ENCODE results near the gene INAFM2.

The INAFM2 gene

DNA sequence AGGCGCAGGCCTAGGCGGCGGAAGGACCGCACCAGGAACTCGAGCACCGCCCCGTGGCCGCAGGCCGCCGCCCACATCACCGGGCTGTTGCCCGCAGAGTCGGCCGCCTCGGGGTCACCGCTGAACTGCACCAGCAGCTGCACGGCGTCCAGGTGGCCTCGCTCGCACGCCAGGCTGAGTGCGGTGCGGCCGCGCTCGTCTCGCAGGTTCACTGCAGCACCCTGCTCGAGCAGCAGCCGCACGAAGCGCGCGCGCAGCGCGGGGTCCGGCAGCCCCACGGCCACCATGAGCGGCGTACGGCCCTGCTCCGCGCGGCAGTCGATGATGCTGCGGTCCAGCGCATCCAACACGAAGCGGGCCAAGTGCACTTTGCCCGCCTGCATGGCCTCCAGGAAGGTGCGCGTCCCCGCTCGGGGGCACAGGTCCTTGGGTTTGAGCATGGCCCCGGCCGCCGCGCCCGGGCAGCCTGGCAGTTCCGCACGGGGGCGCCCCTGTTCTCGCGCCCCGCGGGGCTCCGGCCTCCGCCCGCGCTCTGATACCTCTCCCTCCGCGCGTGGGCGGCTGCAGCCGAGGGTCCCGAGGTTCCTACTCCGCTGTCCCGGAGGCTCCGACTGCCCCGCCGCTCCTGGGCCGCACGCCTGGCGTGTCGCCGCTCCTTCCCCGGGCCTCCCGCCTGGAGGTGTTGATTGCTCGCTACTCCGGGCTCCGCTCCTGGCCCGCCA lies 41.2 kb upstream of the INAFM2 start:
- POLR2A ChIA-PET (ENCODE audit: low non-redundant PET), result no interaction called here
- DNase-seq (ENCODE audit: low spot score), result peak; percentile 55
- no peak overlapping the region for H3K27ac ChIP-seq
- TF ChIP-seq CTCF (conservative IDR thresholded peaks at IDR 0.05; ENCODE audit: low read depth), result peak; percentile 79
- CTCF ChIA-PET, result interaction anchor here (0.6 to 0.9 kb wide), 2 partner anchors 8 to 9 kb away, joined by 3 to 10 read pairs; no protein-coding TSS in a partner anchor

- CTCF ChIA-PET, result interaction anchor here (0.6 to 1.0 kb wide), 4 partner anchors 9 to 57 kb away, joined by 3 to 10 read pairs (median 4); partner anchors contain the start of gene CCDC9B
- TF ChIP-seq CTCF (conservative IDR thresholded peaks at IDR 0.05; ENCODE audit: low read depth), result no peak
- H3K27ac ChIP-seq, result no peak within 1 kb of the TSS
- POLR2A ChIA-PET (ENCODE audit: low non-redundant PET), result no interaction called here
- no peak for DNase-seq (ENCODE audit: low spot score)
These were observed 40.5 kb upstream of the INAFM2 start, which contains the start of gene ANKRD63 for GRCh38 chr15:40282869-40283614. TSS of gene ANKRD63 (minus strand) at chr15:40283064. CDS start at chr15:40282586, 478 bp downstream.

- no peak for DNase-seq (ENCODE audit: low spot score)
- POLR2A ChIA-PET (ENCODE audit: low non-redundant PET), result no interaction called here
- no peak overlapping the region for H3K27ac ChIP-seq
- TF ChIP-seq CTCF (conservative IDR thresholded peaks at IDR 0.05; ENCODE audit: low read depth), result no peak
- CTCF ChIA-PET, result interaction anchor here (0.6 to 1.0 kb wide), 5 partner anchors 9 to 139 kb away, joined by 3 to 10 read pairs (median 4); partner anchors contain the start of gene CCDC9B
These were observed 39.7 kb upstream of the INAFM2 start for GRCh38 chr15:40283615-40284300.

- no peak for TF ChIP-seq CTCF (conservative IDR thresholded peaks at IDR 0.05; ENCODE audit: low read depth)
- ChIA-PET POLR2A (ENCODE audit: low non-redundant PET) (no interaction called here), CTCF (interaction anchor here (1.1 to 2.0 kb wide), 3 partner anchors 33 to 83 kb away, joined by 3 to 6 read pairs (median 6); no protein-coding TSS in a partner anchor)
- no peak for DNase-seq (ENCODE audit: low spot score)
- H3K27ac ChIP-seq, result peak overlapping the region; percentile 12; the same call in 1 of the 2 replicates
These were observed 38.3 kb upstream of the INAFM2 start for GRCh38 chr15:40285151-40285550.

DNA sequence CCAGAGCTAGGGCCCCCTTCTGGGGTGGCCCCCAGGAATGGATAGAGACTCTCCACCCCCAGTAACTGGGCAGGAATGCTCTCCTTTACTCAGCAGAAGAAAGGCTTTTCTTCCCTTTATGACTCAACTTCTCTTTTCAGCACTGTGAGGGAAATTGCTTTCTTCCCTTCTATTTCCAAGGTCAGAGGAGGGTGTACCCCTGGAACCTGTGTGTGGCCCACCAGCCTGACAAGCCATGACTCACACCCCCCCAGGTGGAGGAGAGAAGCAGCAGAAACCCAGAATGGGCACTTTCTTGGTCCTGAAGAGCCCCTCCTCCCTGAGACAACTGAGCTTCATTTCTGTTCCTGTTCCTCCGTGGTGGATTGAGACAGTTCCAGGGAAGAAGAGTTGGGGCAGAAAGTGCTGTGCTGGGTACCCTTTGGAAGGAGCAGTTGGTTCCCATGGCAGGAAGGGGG lies 37.9 kb upstream of the INAFM2 start:
- DNase-seq (ENCODE audit: low spot score), result no peak
- no peak for TF ChIP-seq CTCF (conservative IDR thresholded peaks at IDR 0.05; ENCODE audit: low read depth)
- H3K27ac ChIP-seq, result peak overlapping the region; percentile 12; the same call in 1 of the 2 replicates
- ChIA-PET POLR2A (ENCODE audit: low non-redundant PET) (no interaction called here), CTCF (interaction anchor here (1.1 to 2.0 kb wide), 3 partner anchors 33 to 82 kb away, joined by 3 to 6 read pairs (median 6); no protein-coding TSS in a partner anchor)

Data from RWPE1 (cell line).